Measurements from ENCODE around the gene EXD3. TPM values are rescaled to one million over a fixed set of nuclear protein-coding genes. Genes with fewer than 3 reads are reported as not detected.

EXD3 gene
- polyA plus RNA-seq, 3 donors from 2014 or later: 1.6 to 6.3 (median 4.3) TPM

GRCh38 chr9:137369061-137369787, 53.7 kb downstream of the EXD3 start:
- DNase-seq: no peak
- H3K27me3 Mint-ChIP-seq (ENCODE audit: low read depth in 3 of 3): no peaks in the 10 kb centered on the region

GRCh38 chr9:137368431-137369035, 54.4 kb downstream of the EXD3 start:
- peaks cover 0 to 11% (median 0%) of the 10 kb centered on the region in 3 donors for H3K36me3 Mint-ChIP-seq
- no peaks in the 10 kb centered on the region for H3K9me3 Mint-ChIP-seq
- no peak for DNase-seq
- H3K27me3 Mint-ChIP-seq (ENCODE audit: low read depth in 3 of 3): no peaks in the 10 kb centered on the region
- no peak overlapping the region for H3K4me3 Mint-ChIP-seq
- H3K4me1 Mint-ChIP-seq: peaks cover 0 to 3% of the 10 kb centered on the region in 2 donors
- no peak overlapping the region for H3K27ac Mint-ChIP-seq

More at GRCh38 chr9:137369061-137369787, 53.7 kb downstream of the EXD3 start:
- Mint-ChIP-seq H3K4me3 (no peak overlapping the region), H3K4me1 (peaks cover 0 to 3% of the 10 kb centered on the region in 2 donors), H3K36me3 (peaks cover 0 to 8% (median 0%) of the 10 kb centered on the region in 3 donors), H3K27ac (no peak overlapping the region), H3K9me3 (no peaks in the 10 kb centered on the region)

- H3K4me3 Mint-ChIP-seq: no peak overlapping the region
- H3K9me3 Mint-ChIP-seq: no peaks in the 10 kb centered on the region
- H3K27me3 Mint-ChIP-seq (ENCODE audit: low read depth in 3 of 3): no peaks in the 10 kb centered on the region
- no peak for DNase-seq
- no peak overlapping the region for H3K27ac Mint-ChIP-seq
- peaks cover 0 to 3% of the 10 kb centered on the region in 2 donors for H3K4me1 Mint-ChIP-seq
- H3K36me3 Mint-ChIP-seq: peaks cover 0 to 11% (median 0%) of the 10 kb centered on the region in 3 donors
Measured at GRCh38 chr9:137367506-137368430, 55.2 kb downstream of the EXD3 start.

GRCh38 chr9:137366891-137367381, 56.0 kb downstream of the EXD3 start:
- peaks cover 0 to 1% (median 0%) of the 10 kb centered on the region in 6 donors for H3K9me3 Mint-ChIP-seq
- H3K27me3 Mint-ChIP-seq (ENCODE audit: low read depth in 3 of 3): no peaks in the 10 kb centered on the region
- H3K36me3 Mint-ChIP-seq: peaks cover 0 to 11% (median 0%) of the 10 kb centered on the region in 3 donors
- DNase-seq: no peak
- H3K4me1 Mint-ChIP-seq: peaks cover 0 to 3% of the 10 kb centered on the region in 2 donors
- H3K4me3 Mint-ChIP-seq: no peak overlapping the region
- no peak overlapping the region for H3K27ac Mint-ChIP-seq

- Mint-ChIP-seq H3K4me1 (peaks cover 0 to 3% of the 10 kb centered on the region in 2 donors), H3K27me3 (ENCODE audit: low read depth in 3 of 3) (no peaks in the 10 kb centered on the region), H3K4me3 (no peak overlapping the region), H3K9me3 (peaks cover 0 to 1% (median 0%) of the 10 kb centered on the region in 6 donors), H3K27ac (no peak overlapping the region), H3K36me3 (peaks cover 0 to 11% (median 0%) of the 10 kb centered on the region in 3 donors)
- DNase-seq: no peak
Measured at GRCh38 chr9:137366445-137366810, 56.5 kb downstream of the EXD3 start.

GRCh38 chr9:137365552-137366444, 57.2 kb downstream of the EXD3 start:
- Mint-ChIP-seq H3K4me3 (no peak overlapping the region), H3K9me3 (peaks cover 0 to 1% (median 0%) of the 10 kb centered on the region in 6 donors), H3K27ac (peak overlapping the region in 1 of 6 donors; percentile 10), H3K27me3 (ENCODE audit: low read depth in 3 of 3) (no peaks in the 10 kb centered on the region), H3K4me1 (peaks cover 0 to 3% of the 10 kb centered on the region in 2 donors), H3K36me3 (peaks cover 0 to 11% (median 0%) of the 10 kb centered on the region in 3 donors)
- no peak for DNase-seq

GRCh38 chr9:137365056-137365455, 57.9 kb downstream of the EXD3 start:
- H3K27me3 Mint-ChIP-seq (ENCODE audit: low read depth in 3 of 3): no peaks in the 10 kb centered on the region
- H3K27ac Mint-ChIP-seq: no peak overlapping the region
- H3K4me1 Mint-ChIP-seq: peaks cover 0 to 3% of the 10 kb centered on the region in 2 donors
- DNase-seq: no peak
- peaks cover 0 to 11% (median 0%) of the 10 kb centered on the region in 3 donors for H3K36me3 Mint-ChIP-seq
- no peak overlapping the region for H3K4me3 Mint-ChIP-seq
- peaks cover 0 to 1% (median 0%) of the 10 kb centered on the region in 6 donors for H3K9me3 Mint-ChIP-seq

- Mint-ChIP-seq H3K4me1 (peaks cover 0 to 1% of the 10 kb centered on the region in 2 donors), H3K4me3 (no peak overlapping the region), H3K27me3 (ENCODE audit: low read depth in 3 of 3) (peaks cover 0 to 3% (median 2%) of the 10 kb centered on the region in 3 donors), H3K36me3 (peaks cover 4 to 7% (median 5%) of the 10 kb centered on the region in 3 donors), H3K27ac (no peak overlapping the region), H3K9me3 (peaks cover 1 to 9% (median 5%) of the 10 kb centered on the region in 6 donors)
- DNase-seq: no peak
Measured at GRCh38 chr9:137359850-137360249, 63.1 kb downstream of the EXD3 start.

GRCh38 chr9:137358126-137358525, 64.8 kb downstream of the EXD3 start:
- Mint-ChIP-seq H3K4me3 (no peak overlapping the region), H3K27ac (no peak overlapping the region), H3K36me3 (peaks cover 4 to 5% (median 4%) of the 10 kb centered on the region in 3 donors), H3K4me1 (peaks cover 0 to 1% of the 10 kb centered on the region in 2 donors), H3K9me3 (peaks cover 1 to 9% (median 5%) of the 10 kb centered on the region in 6 donors), H3K27me3 (ENCODE audit: low read depth in 3 of 3) (peaks cover 0 to 3% (median 2%) of the 10 kb centered on the region in 3 donors)
- DNase-seq: no peak

- Mint-ChIP-seq H3K4me3 (no peak overlapping the region), H3K27me3 (ENCODE audit: low read depth in 3 of 3) (peaks cover 0 to 3% (median 2%) of the 10 kb centered on the region in 3 donors), H3K27ac (peak overlapping the region in 1 of 6 donors; percentile 51), H3K9me3 (peaks cover 0 to 9% (median 5%) of the 10 kb centered on the region in 6 donors), H3K36me3 (peaks cover 4 to 5% (median 4%) of the 10 kb centered on the region in 3 donors), H3K4me1 (peaks cover 0 to 1% of the 10 kb centered on the region in 2 donors)
- no peak for DNase-seq
Measured at GRCh38 chr9:137357166-137357565, 65.8 kb downstream of the EXD3 start.

- Mint-ChIP-seq H3K27me3 (ENCODE audit: low read depth in 3 of 3) (peaks cover 0 to 3% (median 2%) of the 10 kb centered on the region in 3 donors), H3K9me3 (peaks cover 0 to 9% (median 5%) of the 10 kb centered on the region in 6 donors), H3K27ac (no peak overlapping the region), H3K4me3 (no peak overlapping the region), H3K4me1 (peaks cover 0 to 1% of the 10 kb centered on the region in 2 donors), H3K36me3 (peaks cover 4 to 5% (median 4%) of the 10 kb centered on the region in 3 donors)
- DNase-seq: no peak
Measured at GRCh38 chr9:137355761-137356365, 67.1 kb downstream of the EXD3 start.

All from immature natural killer cell (primary cell).